HG03159 (cell line): ENCODE results near the gene C10orf95.

ENCODE experiments used
- ATAC-seq: cut with Tn5 transposase; IDR thresholded peaks from one replicate; pipeline ENCODE4 v1.9.1; 2021; ENCODE audit warnings: mild to moderate bottlenecking, moderate library complexity; ENCODE audit not compliant: unreplicated experiment

C10orf95 gene

DNA sequence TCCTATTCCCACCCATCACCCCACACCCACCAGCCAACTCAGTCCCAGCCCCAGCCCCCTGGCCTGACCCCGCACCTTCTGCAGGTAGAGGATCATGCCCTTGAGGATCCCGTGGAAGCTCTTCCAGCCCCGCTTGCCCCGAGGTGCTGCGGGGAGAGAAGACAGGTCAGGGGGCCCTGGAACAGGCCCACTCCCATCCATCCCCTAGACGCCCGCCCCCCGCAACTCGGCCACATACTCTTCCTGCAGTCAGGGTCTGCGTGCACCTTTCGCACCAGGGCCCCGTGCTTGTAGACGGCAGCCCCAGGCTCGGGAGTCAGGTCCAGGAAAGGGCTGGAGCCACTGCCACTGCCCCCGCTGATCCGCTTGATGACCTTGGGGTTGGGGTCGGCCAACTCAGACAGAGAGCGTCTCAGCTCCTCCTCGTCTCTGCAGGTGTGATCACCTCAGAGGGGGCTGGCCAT, 46.2 kb downstream of the C10orf95 start:
- no peak for ATAC-seq

DNA sequence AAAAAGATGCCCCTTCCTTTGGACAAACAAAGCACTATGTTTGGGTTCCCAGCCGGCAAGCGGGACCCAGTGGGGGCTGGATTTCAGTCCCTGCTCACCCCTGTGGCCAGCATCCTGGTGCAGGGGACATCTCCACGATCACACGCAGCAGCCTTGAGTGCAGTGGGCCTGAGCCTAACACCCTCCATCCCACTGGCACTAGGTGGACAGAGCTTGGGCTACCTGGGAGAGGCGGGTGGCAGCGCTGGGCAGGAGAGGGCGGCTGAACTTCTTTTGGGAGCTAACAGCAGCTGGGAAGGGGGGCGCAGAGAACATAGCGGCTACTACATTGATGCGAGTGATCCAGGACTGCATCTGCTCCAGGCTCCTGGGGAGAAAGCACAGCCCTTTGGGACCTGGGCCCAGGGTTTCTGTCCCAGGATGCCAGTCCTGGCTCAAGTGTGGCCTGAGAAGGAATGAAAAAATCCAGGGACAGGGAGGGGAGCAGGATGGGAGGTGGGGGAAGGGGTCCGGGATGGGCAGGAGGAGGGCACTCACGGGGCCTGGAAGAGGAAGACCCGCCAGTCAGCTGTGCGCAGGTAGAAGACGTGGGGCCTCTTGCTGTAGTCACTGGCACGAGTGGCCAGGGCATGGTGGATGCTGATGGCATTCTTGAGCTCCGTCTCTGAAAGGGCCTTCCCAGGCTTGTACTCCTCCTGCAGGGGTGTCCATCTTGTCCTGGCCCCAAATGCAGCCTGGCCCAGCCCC, 46.8 kb downstream of the C10orf95 start:
- no peak for ATAC-seq

DNA sequence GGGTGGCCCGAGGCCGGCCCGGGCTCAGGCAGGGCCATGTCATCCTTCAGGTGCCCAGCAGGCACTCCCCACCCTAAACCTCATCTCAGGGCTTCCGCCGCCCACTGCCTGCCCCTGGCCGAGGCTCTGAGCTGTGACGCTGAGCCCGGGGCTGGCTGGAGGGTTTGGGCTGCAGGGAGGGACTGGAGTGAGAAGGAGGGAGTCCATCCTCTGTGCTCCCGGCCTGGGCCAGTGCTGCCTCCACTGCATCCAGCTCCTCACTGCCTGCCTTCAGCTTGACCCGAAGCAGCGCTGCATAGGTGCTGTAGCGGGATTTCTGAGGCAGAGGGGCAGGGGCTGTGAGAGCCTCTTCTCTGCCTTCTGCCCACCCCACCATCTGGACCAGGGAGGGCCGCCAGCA, 48.2 kb downstream of the C10orf95 start:
- no peak for ATAC-seq

DNA sequence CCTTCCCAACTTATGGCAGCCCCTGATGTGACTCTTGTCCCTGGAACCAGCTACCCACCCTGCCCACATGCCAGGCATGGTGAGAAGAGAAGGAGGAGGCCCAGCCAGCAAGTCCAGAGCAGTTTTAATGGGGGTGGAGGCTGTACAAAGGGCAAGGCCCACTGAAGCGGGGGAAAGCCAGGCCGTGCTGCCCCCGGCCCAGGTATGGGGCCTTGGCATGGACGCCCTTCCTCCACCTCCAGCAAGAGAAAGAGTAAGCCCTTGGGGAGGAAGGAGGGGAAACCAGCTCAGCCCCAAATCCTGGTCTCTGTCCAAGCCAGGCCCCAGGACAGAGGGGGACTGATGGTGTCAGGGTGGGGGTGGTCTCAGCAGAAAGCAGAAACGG, 48.8 kb downstream of the C10orf95 start:
- no peak for ATAC-seq

DNA sequence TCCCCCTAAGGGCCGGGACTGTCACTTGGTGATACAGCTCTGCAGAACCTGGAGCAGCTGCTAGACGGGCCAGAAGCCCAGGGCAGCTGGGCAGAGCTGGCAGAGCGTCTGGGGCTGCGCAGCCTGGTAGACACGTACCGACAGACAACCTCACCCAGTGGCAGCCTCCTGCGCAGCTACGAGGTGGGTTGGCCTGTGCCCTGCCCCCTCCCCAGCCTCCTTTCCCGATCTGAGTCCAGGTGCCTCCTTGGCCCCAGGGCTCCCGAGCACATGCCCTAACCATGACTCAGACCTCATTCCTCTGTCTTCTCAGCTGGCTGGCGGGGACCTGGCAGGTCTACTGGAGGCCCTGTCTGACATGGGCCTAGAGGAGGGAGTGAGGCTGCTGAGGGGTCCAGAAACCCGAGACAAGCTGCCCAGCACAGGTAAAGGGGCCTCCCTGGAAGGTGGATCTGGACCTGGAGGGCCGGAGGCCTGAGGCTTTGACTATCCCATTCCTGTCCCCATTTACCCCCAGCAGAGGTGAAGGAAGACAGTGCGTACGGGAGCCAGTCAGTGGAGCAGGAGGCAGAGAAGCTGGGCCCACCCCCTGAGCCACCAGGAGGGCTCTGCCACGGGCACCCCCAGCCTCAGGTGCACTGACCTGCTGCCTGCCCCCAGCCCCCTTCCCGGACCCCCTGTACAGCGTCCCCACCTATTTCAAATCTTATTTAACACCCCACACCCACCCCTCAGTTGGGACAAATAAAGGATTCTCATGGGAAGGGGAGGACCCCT, 49.4 kb downstream of the C10orf95 start:
- ATAC-seq: no peak

DNA sequence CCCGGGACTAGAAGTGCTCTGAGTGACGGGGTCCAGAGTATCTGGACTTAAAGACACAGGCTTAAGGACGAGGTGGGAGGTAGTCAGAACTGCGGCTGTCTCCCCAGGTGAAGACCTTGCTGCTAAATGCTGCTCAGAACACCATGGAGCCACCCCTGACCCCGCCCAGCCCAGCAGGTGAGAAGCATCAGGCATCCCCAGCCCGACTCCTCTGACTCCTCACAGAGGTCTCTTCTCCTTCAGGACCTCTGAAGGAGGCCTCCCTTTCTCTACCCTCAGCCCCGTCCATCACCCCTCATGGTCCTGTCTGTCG, 50.0 kb downstream of the C10orf95 start:
- ATAC-seq: no peak

DNA sequence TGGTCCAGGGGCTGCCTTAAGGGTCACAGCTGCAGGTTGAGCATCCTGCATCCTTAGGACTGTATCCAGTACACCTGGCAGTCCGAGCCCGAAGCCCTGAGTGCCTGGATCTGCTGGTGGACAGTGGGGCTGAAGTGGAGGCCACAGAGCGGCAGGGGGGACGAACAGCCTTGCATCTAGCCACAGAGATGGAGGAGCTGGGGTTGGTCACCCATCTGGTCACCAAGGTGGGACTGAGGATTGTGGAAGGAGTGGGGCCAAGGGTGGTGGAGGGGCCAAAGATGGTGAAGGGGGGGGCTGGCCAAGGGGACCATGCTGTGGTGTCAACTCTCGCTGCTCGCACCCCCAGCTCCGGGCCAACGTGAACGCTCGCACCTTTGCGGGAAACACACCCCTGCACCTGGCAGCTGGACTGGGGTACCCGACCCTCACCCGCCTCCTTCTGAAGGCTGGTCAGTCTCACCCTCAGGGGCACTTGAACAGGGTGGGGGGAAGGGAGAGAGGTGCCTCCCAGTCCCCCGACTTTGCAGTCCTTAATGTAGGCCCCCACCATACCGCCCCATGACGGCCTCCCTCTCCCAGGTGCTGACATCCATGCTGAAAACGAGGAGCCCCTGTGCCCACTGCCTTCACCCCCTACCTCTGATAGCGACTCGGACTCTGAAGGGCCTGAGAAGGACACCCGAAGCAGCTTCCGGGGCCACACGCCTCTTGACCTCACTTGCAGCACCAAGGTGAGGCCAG, 50.6 kb downstream of the C10orf95 start:
- ATAC-seq: no peak

DNA sequence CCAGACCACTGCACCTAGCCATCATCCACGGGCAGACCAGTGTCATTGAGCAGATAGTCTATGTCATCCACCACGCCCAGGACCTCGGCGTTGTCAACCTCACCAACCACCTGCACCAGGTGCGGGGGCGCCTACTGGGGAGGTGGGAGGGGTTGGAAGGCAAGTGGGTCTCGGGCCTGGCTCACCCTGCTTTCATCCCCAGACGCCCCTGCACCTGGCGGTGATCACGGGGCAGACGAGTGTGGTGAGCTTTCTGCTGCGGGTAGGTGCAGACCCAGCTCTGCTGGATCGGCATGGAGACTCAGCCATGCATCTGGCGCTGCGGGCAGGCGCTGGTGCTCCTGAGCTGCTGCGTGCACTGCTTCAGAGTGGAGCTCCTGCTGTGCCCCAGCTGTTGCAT, 51.3 kb downstream of the C10orf95 start:
- no peak for ATAC-seq
